Muscle of leg (tissue), 11 donors: ENCODE results near the gene RCBTB1. TPM values are rescaled to one million over a fixed set of nuclear protein-coding genes. Genes with fewer than 3 reads are reported as not detected.
A peak's percentile ranks its signal among the peaks of the same experiment; 100 is the strongest.

Experiments used
- DNase-seq: peaks from one replicate; pipeline ENCODE4 v3.0.0; 2013
- H3K27ac ChIP-seq: one replicate; pipeline ENCODE4 v1.5.1; 2013; ENCODE audit warnings: mild to moderate bottlenecking, low read length, control low read depth
- H3K27me3 ChIP-seq: one replicate; pipeline ENCODE4 v1.6.1; 2013; ENCODE audit warnings: low read length; ENCODE audit not compliant: control insufficient read depth, insufficient read depth
- H3K36me3 ChIP-seq: one replicate; pipeline ENCODE4 v1.6.1; 2013; ENCODE audit warnings: low read length; ENCODE audit not compliant: control insufficient read depth, insufficient read depth
- H3K4me1 ChIP-seq: one replicate; pipeline ENCODE4 v1.6.1; 2013; ENCODE audit warnings: low read length; ENCODE audit not compliant: control insufficient read depth, insufficient read depth
- H3K4me3 ChIP-seq: one replicate; pipeline ENCODE4 v1.5.1; 2013; ENCODE audit warnings: low read length, control low read depth
- H3K9me3 ChIP-seq: replicated peaks from 2 replicates; pipeline ENCODE4 v1.6.1; 2013; ENCODE audit warnings: low read depth, low read length; ENCODE audit not compliant: control insufficient read depth
- WGBS: methylation state at CpG from one replicate; pipeline ENCODE4 v1.1.5; 2013; ENCODE audit warnings: missing lambda C conversion rate; ENCODE audit not compliant: insufficient coverage; 5-methylcytosine and 5-hydroxymethylcytosine counted together
- polyA plus RNA-seq, 8 donors: library from polyadenylated mRNA; unstranded; fragments of 120-200 nt; gene quantifications; one replicate each; pipeline versions ENCODE4 v1.2.1 to v1.2.3, GENCODE V29; 2013; ENCODE audit warnings: inconsistent platforms in 1 of 8, low replicate concordance in 1 of 8; ENCODE audit not compliant: insufficient read length in 8 of 8, insufficient read depth in 1 of 8
- total RNA-seq: library from RNA; stranded (reverse); fragments of 120-200 nt; gene quantifications from one replicate; pipeline ENCODE4 v1.2.4, GENCODE V29; 2013

The RCBTB1 gene
- total and polyA plus RNA-seq, 9 donors, result 10.8 to 24.9 (median 19.1) TPM

DNA sequence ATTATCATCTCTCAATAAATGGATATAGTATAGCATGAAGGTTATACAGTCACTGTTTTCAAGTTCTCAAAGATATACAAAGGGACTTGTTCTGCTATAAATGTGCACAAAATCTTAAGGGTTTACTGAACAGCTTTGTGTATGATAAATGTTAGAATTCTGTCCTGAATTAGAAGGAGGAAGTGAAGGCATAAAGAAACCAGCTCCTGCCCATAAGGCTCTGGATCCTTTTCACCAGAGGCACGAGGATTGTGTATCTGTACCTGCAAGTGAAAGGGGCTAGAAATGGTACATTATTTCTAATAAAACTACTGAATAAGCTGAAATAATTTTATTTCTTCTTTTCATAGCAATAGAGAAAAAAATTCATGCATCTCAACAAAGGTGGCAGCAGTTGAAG, 57.2 kb downstream of the RCBTB1 start:
- no peak overlapping the region for H3K4me3 ChIP-seq
- H3K27ac ChIP-seq, result no peak overlapping the region
- H3K9me3 ChIP-seq, result no peaks in the 10 kb centered on the region
- no peaks in the 10 kb centered on the region for H3K27me3 ChIP-seq
- no peak for DNase-seq
- peaks cover 11% of the 10 kb centered on the region for H3K36me3 ChIP-seq
- WGBS, result no CpG with 5 or more reads among the region's 1 CpG
- H3K4me1 ChIP-seq, result no peaks in the 10 kb centered on the region

DNA sequence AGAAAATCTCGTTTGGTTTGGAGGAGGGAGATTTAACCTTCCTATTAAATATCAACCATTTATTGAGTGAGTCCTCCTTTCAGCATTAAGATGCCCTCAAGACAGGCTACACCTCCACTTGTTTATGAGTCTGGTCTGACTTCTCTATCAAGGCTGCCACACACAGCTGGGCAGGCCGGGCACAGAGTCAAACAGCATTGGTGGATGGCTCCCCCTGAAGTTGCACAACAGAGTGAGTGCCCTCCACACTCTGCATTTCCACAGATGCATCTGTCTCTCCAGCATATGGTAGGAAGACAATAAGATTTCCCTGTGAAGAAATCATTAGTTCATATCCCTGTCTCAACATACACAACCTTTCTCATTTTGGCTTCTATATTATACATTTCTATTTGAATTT, 58.2 kb downstream of the RCBTB1 start:
- Histone ChIP-seq H3K4me3 (no peak overlapping the region), H3K27ac (no peak overlapping the region), H3K36me3 (peaks cover 11% of the 10 kb centered on the region), H3K27me3 (no peaks in the 10 kb centered on the region), H3K4me1 (no peaks in the 10 kb centered on the region), H3K9me3 (no peaks in the 10 kb centered on the region)
- no peak for DNase-seq
- WGBS, result 67% methylated on average over 1 of the region's 2 CpGs

DNA sequence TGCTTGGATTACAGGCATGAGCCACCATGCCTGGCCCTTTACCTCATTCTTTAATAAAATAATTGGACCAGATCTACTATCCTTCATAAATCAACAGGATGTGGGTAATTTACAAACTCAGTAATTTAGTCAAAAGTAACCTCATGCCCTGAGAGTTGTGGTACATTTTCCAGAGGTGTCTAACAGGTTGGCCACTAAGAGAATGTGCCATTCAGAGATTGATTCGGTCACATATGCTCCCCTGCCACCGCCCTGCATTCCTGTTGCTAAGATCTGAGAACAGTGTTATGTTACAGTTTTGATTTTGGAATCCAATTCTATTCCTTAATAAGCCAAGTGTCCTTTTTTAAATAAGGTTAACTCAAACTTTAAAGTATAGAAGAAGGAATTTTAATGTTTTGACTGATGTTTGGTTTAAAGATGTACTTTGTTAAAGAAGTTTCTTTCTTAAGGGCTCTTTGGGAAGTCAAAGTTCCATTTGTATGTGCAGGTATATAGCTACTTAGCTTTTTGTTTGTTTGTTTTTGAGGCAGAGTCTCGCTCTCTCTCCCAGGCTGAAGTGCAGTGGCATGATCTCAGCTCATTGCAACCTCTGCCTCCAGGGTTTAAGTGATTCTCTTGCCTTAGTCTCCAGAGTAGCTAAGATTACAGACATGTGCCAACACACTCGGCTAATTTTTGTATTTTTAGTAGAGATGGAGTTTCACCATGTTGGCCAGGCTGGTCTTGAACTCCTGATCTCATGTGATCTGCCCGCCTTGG, 60.4 kb downstream of the RCBTB1 start:
- no peaks in the 10 kb centered on the region for H3K27me3 ChIP-seq
- WGBS, result 100% methylated on average over 1 of the region's 5 CpGs
- no peaks in the 10 kb centered on the region for H3K9me3 ChIP-seq
- no peak overlapping the region for H3K27ac ChIP-seq
- no peaks in the 10 kb centered on the region for H3K4me1 ChIP-seq
- no peak for DNase-seq
- H3K36me3 ChIP-seq, result peaks cover 7% of the 10 kb centered on the region
- no peak overlapping the region for H3K4me3 ChIP-seq

DNA sequence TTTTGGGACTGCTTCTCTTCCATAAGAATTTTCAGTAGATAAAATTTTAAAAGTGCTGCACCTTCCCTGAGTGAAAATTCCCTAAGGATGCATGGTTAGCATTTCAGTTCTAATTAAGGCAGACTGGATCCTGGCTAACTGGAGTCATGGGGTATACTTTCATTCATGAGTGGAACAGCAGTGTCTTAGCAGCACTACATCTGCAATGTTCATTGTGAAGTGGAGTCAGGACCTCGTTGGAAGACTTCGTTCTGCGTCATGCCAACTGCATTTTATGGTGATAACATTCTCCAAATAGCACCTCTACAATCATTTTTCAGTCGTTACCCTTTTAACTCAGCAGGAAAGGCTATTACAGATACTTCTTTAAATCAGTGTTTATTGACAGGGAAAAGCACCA, 64.1 kb downstream of the RCBTB1 start:
- 80% methylated on average over 1 of the region's 4 CpGs for WGBS

DNA sequence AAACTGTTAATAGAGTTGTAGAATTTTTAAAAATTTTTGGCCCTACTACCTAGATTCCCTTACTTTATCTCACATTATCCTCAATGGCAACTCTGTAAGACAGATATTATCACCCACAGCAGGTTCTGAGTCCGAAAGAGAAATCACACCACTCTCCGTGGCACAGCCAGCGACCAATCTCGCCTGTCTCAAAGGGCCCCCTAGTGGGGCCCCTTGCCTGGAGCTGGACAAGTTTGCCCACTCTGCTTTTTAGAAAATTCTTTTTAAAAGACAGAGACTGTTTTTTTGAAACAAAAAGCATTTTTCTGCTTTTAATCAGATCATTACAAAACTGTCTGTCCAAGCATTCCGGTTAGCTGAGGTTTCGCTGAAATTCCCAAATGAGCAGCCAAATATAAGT, 67.9 kb downstream of the RCBTB1 start:
- Histone ChIP-seq H3K36me3 (peaks cover 34% of the 10 kb centered on the region), H3K27me3 (no peaks in the 10 kb centered on the region), H3K27ac (no peak overlapping the region), H3K9me3 (no peaks in the 10 kb centered on the region), H3K4me1 (no peaks in the 10 kb centered on the region), H3K4me3 (no peak overlapping the region)
- DNase-seq, result no peak
- WGBS, result 61% methylated on average over 3 of the region's 6 CpGs

More for the DNA sequence above, 64.1 kb downstream of the RCBTB1 start:
- Histone ChIP-seq H3K36me3 (peaks cover 7% of the 10 kb centered on the region), H3K27ac (no peak overlapping the region), H3K4me3 (no peak overlapping the region), H3K4me1 (no peaks in the 10 kb centered on the region), H3K27me3 (no peaks in the 10 kb centered on the region), H3K9me3 (no peaks in the 10 kb centered on the region)
- DNase-seq, result no peak

DNA sequence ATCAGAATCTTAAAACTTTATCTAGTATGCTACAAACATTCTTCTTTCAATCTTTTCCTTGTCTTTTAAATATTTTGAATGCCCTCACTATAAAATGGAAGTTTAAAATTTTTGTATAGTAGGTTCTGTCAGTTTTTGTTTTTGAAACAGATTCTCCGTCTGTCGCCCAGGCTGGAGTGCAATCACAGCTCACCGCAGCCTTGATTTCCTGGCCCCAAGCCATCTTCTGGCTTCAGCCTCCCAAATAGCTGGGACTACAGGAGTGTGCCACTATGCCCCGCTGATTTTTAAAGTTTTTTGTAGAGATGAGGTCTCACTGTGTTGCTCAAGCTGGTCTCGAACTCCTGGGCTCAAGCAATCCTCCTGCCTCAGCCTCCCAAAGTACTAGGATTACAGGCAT, 68.9 kb downstream of the RCBTB1 start:
- no peak overlapping the region for H3K27ac ChIP-seq
- no peak overlapping the region for H3K4me3 ChIP-seq
- H3K4me1 ChIP-seq, result no peaks in the 10 kb centered on the region
- peaks cover 34% of the 10 kb centered on the region for H3K36me3 ChIP-seq
- 100% methylated on average over 1 of the region's 5 CpGs for WGBS
- DNase-seq, result no peak
- no peaks in the 10 kb centered on the region for H3K9me3 ChIP-seq
- no peaks in the 10 kb centered on the region for H3K27me3 ChIP-seq

DNA sequence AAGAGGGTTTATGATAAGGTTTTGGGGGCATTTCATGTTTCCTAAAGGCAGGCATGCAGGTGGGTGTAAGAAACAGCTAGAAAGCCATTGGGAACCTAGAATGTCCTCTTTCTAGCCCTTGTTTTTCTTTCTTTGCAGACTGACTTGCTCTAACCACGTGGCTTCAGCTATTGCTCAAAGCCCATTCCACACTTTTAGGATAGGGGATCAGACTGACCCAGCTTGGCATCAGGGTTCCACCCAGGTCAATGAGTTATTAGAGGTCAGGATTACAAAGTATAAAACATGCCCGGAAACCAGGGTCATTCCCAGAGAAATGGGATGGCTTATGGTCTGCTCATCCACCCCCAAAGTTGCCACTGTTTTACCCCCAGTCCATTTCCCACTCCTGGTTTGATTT, 72.8 kb downstream of the RCBTB1 start:
- H3K9me3 ChIP-seq, result no peaks in the 10 kb centered on the region
- no peak overlapping the region for H3K4me3 ChIP-seq
- WGBS, result no CpG with 5 or more reads among the region's 2 CpGs
- H3K4me1 ChIP-seq, result no peaks in the 10 kb centered on the region
- H3K36me3 ChIP-seq, result peaks cover 32% of the 10 kb centered on the region
- H3K27me3 ChIP-seq, result no peaks in the 10 kb centered on the region
- no peak overlapping the region for H3K27ac ChIP-seq
- DNase-seq, result no peak

DNA sequence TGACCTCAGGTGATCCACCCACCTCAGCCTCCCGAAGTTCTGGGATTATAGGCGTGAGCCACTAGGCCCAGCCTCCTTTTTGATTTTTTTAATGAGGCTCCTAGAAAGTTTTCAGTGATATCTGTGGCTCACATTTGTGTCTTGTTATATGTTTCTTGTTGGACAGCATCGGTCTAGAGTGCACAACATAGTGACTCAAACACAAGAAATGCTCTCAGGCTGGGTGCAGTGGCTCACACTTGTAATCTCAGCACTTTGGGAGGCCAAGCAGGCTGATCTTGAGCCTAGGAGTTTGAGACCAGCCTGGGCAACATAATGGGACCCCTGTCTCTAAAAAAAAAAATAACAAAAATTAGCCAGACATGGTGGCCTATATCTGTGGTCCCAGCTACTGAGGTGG, 81.4 kb downstream of the RCBTB1 start:
- WGBS, result 100% methylated on average over 1 of the region's 3 CpGs
- no peak for DNase-seq
- Histone ChIP-seq H3K27me3 (no peaks in the 10 kb centered on the region), H3K4me1 (no peaks in the 10 kb centered on the region), H3K4me3 (no peak overlapping the region), H3K27ac (no peak overlapping the region), H3K9me3 (no peaks in the 10 kb centered on the region), H3K36me3 (peaks cover 6% of the 10 kb centered on the region)

DNA sequence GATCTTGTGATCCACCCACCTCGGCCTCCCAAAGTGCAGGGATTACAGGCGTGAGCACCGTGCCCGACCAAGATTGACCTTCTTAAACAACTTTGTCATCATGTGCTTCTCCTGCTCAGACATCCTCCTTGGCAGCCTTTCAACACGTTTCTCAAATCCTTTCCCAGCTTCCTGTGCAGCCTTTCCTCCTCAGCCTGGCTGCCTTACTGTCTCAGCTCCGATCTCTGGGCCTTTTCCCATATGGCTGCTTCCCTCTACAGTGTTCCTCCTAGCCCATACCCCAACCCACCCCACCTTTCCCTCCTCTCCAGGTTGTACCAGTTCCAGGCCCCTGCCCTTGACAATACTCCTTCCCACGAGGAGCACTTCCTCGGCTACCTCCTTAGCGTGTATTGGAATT, 82.4 kb downstream of the RCBTB1 start:
- no peak overlapping the region for H3K4me3 ChIP-seq
- H3K27ac ChIP-seq, result no peak overlapping the region

DNA sequence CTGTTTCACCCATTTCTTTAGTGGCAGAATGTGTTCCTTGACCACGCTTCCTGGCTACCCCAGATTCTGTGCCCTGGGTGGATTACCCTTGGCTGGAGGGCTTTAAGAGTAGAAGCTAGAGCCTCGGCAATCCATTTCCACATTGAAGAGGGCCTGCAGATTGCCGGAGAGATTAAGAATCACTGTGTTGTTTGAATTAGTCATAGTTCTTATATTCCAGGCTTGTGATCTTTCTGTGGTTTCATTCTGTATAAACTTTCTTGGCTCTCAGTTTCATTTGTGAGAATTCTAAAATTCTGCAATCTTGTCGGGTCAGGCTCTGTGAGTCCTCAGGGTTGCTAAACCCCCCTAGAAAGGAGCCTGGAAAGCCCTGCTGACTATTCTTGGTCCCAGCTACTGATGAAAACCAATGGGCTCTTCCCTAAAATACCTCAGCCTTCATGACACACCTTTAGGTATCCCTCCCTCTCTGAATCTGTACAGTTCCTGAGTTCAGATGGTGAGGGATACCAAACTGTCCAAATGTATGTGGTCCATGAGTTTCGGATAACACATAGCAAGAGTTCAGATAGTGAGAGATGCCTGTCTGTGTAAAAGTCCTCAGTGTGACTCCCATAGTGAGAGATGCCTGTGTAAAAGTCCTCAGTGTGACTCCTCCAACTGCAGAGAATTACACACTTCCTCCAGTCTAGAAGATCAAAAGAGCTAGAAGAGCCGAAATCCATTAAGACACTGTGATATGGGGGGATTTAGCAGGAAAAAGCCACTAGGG, 85.3 kb downstream of the RCBTB1 start:
- WGBS, result no CpG with 5 or more reads among the region's 6 CpGs
- no peak overlapping the region for H3K27ac ChIP-seq
- DNase-seq, result no peak

More for the DNA sequence above, 82.4 kb downstream of the RCBTB1 start:
- Histone ChIP-seq H3K36me3 (peaks cover 9% of the 10 kb centered on the region), H3K4me1 (no peaks in the 10 kb centered on the region), H3K27me3 (no peaks in the 10 kb centered on the region), H3K9me3 (no peaks in the 10 kb centered on the region)
- DNase-seq, result peak; percentile 52
- WGBS, result 39% methylated on average over 9 of the region's 9 CpGs

More for the DNA sequence above, 85.3 kb downstream of the RCBTB1 start:
- Histone ChIP-seq H3K27me3 (no peaks in the 10 kb centered on the region), H3K4me3 (no peak overlapping the region), H3K9me3 (no peaks in the 10 kb centered on the region), H3K4me1 (peaks cover 5% of the 10 kb centered on the region), H3K36me3 (peaks cover 7% of the 10 kb centered on the region)
